GM20431 (cell line): ENCODE results near the gene VPS4B.
"Not testable (repeated sequence)": the region's sequence is repeated elsewhere in the genome, so short reads cannot be mapped to it uniquely, and the experiment has no call there.

Experiments
- in situ Hi-C: fragments of 300-500 bp; cut with MseI, MboI; formaldehyde crosslinking; loops from one replicate; pipeline ENCODE4 v1.15.0; 2020; ENCODE audit warnings: low sequenced_read_pairs; ENCODE audit not compliant: unreplicated experiment

VPS4B gene

DNA sequence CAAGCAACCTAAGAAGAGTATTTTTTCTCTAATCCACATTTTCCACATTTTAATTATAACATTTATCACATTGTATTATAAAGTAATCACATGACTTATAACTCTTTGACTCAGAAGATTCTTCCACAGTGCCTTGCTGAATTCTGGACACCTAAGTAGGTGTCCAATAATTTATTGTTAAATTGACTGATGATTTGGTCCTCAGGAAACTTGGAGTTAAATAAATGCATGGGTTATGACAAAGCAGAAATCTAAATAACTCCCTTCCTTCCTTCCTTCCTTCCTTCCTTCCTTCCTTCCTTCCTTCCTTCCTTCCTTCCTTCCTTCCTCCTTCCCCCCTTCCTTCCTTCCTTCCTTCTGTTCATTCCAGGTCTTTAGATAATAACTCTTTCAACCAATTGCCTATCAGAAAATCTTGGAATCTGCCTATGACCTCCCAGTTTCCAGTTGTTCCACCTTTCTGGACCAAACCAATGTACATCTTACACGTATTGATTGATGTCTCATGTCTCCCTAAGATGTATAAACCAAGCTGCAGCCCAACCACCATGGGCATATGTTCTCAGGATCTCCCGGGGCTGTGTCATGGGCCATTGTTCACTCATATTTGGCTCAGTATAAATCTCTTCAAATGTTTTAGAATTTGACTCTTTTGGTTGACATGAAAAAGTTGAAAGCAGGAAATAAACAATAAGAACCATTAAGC, 44.8 kb downstream of the VPS4B start:
- in situ Hi-C loops: no loop called here

DNA sequence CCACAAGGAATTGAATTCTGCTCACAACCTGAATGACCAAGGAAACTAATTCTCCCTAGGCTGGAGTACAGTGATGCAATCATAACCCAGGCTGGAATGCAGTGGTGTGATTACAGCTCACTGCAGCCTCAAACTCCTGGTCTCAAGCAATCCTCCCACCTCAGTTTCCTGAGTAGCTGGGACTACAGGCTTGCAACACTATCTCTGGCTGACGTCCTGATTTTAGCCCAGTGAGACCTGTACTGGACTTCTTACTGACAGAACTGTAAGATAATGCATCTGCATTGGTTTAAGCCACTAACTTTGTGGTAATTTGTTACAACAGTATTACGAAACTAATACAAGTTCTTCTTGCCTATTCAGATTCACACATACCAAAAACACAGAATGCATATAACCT, 45.7 kb downstream of the VPS4B start:
- in situ Hi-C loops: no loop called here

DNA sequence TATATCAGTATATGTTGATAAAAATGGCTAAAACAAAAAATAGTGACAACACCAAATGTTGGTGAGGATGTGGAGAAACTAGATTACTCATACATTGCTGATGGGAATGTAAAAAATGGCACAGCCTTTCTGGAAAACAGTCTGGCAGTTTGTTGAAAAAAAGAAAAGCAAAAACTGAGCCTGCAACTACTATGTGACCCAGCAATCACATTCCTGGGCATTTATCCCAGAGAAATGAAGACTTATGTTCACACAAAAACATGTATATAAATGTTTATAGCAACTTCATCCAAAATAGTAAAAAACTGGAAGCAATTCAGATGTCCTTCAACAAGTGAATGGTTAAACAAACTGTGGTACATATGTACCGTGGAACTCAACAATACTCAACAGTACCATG, 47.7 kb downstream of the VPS4B start:
- in situ Hi-C loops: no loop called here

DNA sequence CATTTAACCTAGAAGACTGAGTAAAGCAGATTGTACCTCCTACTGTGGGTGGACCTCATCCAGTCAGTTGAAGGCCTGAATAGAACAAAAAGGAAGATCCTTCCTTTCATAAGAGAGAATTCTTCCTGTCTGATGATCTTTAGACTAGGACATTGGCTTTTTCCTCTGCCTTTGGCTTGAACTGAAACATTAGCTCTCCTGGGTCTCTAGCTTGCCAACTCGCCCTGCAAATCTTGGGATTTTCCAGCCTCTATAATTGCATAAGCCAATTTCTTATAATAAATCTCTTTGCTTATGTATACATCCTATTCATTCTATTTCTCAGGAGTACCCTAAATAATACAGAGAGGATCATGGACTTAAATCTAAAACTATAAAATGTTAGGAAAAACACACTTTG, 49.1 kb downstream of the VPS4B start:
- in situ Hi-C loops: no loop called here

DNA sequence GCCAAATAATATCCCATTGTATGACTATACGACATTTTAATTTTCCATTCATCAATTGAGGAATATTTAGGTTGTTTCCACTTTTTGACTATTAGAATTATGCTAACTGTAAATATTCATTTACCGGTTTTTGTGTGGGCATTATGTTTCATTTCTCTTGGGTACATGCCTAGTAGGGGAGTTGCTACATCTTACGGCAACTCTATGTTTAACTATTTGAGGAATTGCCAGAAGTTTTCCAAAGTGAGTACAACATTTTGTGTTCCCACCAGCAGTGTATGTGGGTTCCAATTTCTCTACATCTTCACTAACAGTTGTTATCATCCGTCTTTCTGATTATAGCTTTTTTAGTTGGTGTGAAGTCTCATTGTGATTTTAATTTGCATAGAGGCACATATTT, 53.7 kb downstream of the VPS4B start:
- in situ Hi-C loops: no loop called here

DNA sequence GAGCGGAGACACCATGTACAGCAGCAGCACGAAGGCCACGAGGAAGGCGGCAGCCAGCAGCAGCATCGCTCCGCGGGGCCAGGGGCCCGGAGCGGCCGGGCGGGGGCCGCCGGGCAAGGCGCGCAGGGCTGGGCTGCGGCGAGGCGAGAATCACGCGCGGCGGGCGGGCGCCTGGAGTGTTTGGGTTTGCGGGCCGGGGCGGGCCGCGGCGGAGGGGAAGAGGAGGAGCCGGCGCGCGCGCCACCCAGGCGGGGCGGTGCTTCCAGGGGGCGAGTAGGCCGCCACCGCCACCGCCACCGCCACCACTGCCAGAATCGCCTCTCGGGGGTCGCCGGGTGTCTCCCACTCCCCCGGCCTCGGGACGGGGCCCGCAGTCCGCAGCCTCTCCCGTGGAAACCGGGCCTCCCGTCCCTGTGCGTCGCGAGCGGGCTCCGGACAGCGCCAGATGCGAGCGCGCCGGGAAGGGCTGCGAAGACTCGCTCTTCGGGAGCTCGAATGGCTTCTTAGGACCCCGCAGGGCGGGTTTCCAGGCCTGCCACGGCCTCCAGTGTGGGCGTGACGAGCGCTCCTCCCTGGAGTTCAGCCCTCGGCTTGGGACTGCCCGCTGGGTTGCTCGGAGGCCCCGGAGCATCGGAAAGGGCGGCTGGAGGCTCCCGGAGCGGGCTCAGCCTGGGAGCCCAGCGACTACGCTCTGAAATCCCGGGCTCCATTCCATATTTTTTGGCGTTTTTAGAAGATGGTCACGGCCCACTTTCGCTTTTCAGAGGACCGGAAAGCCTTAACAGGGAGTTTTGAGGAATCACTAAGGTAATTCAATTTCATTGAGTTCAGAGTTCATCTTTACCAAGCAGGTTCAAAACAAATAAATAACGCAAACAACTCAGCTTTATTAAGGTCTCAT, 55.0 kb downstream of the VPS4B start, which contains the start of gene KDSR:
TSS of gene KDSR (minus strand) at position 154 of the 901 bp plus-strand sequence. CDS start at position 66, 88 bp downstream.
- in situ Hi-C loops: no loop called here

DNA sequence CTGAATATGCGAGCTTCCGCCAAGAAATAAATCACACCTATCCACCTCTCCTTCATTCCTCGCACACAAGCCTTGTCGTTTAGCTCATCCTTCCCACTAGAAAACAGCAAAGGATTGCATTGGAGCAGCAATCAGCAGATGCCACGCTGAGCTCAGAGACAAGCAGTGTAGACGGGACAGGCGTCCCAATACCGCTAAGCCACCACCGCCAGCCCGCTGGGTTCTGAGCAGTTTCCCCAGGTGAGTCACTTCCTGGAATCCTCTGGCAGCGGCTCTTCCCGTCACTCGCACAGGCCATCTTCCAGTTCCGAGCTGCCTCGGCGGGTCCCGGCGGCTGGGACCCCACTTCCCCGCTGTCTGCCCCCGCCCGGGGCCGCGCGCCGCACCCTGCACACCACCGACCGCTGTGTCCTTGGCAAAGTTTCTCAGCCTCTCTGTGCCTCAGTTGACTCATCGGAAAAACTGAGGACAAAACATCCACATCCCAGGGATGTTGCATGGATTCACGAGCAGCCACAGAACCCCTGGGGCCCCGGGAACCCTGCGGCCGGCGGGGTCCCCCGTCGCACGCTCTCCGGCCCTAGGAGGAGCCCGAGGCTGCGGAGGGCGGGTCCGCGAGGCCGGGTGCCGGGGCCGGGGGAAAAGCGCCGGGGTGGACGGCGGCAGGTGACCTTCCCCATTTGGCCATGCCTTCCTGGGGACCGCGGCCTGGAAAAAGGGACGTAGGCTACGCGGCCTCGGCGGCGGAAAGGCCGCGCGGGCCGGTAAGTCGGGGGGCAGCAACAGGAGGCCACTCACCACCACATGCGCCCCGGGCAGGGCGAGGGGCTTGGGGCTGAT, 55.8 kb downstream of the VPS4B start:
- in situ Hi-C loops: no loop called here

DNA sequence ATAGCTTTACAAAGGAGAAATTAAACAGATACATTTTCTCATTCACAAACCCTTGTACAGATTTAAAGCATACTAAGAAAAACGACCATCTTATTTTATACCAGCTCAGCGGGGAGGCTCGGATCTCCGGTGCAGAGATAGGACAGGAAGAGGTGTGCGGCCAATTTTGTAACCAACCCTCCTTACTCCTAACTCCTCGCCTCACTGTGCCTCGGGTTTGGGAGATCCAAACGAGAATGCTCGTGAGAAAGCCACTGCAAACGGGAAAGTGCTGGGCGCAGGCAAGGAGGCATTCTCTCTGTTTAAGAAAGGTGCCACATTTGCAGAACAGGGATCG, 56.4 kb downstream of the VPS4B start:
- in situ Hi-C loops: no loop called here

DNA sequence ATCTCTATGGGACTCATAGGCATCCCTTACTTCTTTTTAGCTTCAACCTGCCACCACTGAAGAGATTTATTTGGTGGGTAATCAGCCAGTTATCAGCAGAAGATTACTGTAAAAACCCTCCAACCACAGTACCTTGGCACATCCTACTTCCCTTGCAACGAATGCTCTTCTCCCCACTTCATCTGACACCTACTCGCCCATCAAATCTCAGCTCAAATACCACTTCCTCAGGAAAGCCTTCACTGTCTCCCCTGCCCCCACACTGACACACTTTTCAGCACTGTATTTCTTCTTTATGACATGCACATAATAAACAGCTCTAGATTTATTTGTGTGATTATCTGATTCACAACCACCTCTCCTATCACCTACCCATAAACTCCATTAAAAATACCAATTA, 58.3 kb downstream of the VPS4B start:
- in situ Hi-C loops: no loop called here

DNA sequence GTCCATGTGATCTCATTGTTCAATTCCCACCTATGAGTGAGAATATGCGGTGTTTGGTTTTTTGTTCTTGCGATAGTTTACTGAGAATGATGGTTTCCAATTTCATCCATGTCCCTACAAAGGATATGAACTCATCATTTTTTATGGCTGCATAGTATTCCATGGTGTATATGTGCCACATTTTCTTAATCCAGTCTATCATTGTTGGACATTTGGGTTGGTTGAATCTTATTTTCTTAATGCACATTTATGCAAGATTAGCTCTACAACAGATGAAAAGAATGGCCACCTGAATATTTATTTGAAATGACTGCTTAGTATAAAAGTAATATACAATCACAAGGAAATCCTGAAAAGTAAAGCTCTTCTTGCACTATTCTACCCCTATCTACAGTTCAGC, 58.9 kb downstream of the VPS4B start:
- in situ Hi-C loops: not testable (repeated sequence)

DNA sequence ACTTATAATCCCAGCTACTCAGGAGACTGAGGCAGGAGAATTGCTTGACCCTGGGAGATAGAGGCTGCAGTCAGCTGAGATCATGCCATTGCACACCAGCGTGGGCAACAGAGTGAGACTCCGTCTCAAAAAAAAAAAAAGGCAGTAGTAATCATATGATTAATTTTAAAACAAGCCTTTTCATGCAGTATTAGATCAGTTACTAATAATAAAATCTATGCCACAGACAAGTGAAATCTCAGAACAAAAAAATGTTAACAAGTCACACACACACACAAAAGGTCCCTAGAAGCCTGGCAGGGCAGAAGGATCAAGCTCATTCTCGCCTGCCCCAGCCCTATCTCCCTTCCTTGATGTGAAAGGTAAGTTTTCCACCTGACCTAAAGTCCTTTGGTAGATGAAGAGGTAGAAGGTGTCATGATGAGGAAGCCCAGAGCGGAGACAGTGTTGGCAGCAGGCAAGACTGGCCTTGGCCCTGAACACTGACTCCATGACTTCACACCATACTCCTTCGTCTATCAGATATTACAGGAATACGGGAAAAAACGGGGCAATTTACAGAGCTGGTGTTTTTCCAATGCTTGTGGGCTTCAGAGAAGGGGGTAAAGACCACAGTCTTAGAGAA, 65.9 kb downstream of the VPS4B start:
- in situ Hi-C loops: no loop called here

DNA sequence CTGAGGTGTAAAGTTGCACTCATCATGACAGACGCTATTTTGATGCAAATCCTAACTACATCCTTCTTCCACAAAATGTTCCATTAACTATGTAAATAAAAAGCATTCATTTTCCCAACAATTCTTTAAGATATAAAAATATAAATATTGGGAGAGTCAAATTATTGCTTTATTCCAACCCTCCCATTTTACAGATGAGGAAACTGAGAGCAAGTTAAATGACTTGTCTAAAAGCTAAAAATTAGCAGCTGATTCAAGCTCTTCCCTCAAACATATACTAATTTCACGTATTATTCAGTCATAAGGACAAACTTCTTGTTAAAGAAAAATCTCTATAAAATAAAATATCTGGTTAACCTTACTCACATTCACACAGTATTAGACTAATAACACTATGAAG, 72.0 kb downstream of the VPS4B start:
- in situ Hi-C loops: no loop called here

DNA sequence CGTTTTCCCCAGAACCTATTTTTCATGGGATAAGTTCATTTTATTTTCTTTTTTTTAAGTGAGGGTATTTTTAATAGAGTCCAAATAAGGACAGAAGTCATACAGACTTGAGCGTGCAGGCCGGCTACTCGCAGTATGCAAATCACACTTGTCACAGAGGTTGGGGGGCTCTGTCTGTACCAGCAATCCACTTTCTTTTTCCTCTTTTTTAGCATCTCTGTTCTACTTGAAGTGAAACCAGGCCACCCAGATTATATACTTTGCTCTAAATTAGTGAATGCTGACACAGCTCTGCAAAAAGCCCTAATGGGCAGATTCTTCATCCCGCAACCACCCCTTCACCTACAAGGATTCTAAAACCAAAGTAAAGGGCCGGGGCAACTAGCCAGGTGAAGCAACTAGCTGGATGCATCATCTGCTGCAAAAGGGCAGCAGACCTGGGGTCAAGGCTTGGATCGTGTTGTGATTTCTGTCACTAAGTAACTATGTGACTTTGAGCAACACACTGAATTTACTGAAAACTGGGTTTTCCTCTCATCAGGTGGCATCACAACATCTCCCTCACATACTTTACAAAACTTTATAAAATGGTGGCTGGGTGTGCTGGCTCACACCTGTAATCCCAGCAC, 73.7 kb downstream of the VPS4B start:
- in situ Hi-C loops: no loop called here

DNA sequence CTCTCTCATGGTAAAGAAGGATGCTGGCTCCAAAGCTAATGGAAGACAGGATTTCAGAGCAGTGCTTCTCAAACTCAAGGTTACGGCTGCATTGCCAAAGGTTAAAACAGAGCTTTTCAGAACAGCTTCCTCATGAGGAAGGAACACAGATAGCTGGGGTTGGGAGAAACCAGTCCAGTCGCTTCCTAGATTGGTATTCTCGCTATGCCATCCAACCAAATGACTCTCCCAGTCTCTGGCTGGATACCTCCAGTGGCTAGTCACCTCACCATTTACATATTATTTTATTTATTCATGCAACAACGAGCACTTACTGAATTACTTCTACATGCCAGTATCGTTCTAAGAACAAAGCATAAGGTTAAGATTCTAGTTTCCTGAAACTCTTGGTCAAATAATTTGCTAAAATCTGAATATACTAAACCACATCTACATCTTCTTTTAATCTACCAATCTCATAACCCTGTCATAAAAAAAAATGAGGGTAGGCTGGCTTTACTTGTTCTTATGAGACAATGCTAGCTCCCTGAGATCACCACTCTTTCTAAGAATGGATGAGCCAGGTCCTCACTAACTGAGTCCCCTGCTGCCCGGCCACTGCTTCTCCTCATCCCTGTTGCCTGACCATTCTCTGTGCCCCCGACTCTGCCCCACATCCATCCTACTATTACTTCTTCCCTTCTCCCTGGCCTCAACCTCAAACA, 75.6 kb downstream of the VPS4B start:
- in situ Hi-C loops: no loop called here

DNA sequence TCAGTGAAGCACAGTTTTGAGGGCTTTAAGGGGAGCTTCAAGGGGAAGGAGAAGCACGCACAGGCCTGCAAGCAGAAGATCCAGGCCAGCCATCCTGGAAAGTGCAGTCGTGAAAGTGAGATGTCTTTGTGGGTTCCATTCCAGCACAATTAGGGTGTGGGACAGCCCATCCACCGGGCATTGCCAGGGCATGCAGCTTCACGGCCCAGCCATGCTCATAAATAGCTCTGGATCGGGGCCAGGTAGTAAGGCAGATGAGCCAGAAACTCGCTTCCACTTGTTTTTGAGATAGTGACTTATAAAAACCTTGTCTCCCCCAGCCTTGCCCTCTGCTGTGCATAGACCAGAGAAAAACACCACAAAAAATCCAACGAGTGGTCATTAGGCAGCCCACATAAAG, 76.2 kb downstream of the VPS4B start:
- in situ Hi-C loops: no loop called here

DNA sequence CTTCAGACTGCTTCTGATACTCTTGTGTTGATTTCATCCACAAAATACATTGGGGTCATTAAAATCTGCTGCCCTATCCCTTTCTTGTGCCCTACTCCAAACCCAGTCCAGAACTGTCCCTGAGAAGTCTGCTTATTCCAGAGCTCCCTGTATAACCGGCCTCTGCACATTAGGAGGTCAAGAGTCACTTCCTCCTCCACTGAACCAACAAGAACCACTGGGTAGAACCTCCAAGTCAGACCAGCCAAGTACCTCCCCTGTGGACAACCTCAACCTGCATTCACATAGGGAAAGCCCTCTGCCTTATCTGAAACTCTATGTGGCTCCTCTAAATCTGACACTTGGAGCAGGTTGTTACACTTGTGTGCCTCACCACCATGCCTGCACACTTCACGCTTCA, 77.4 kb downstream of the VPS4B start:
- in situ Hi-C loops: no loop called here

DNA sequence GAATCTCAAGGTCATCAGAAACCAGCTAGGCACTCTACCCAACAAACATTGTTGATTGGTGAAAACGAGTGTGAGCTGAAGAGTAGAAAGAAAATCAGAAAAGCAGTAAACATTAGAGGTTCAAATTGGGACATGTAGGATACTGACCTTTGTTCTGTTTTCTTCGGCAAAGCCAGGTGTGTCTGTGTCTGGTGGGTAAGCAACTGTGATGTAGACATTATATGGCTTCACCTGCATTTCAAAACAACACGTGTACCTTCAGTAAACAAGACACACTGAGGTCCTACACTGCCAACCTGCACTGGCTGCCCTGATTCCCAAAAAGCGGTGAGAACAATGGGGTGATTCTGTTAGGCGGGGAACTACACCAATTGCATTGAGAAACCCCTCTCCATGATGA, 78.0 kb downstream of the VPS4B start:
- in situ Hi-C loops: no loop called here

DNA sequence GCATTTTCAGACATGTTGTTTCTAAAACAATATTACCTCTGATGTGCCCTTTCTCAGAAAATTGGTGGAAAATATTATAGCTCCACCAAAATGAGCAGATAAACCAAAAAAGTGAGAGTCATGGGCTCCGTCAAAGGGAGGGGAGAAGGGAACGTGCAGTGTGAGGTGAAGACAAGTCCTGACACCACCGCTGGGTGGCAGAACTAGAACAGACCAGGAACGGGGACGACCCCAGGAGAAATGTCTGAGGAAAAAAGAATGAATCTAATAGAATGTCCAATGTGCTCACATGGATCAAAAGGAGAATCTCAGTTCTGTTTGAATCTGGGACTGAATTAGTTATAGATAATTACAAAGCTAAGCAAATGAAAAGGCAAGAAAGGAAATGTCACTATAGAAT, 80.1 kb downstream of the VPS4B start:
- in situ Hi-C loops: no loop called here

DNA sequence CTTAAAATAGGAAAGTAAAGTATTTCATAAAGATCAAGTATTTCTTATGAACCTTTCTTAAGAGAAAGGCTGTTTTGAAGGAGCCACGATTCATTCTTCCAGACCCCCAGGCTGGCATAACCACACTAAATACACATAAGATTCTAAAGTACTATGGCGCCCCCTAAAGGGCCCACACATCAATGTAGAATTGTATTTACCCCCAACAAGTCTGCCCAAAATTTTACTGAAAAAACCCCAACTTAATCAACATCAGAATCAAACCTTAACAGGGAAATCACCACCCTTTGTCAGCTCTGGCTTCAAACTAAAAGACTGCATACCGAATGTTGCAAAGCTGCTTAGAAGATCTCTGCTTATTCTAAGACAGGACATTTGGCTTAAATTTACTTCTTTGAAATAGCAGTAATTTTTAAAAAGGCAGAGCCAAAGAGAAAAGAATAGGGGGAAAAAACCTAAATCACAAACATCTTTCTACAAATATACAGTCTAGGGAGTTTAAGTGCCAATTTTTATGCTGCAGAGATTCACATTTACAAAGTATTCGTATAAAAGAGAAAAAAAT, 82.3 kb downstream of the VPS4B start:
- in situ Hi-C loops: loop anchor here (10.0 kb wide), 1 partner anchor 325 kb away; no protein-coding TSS in a partner anchor
